HepG2 (cell line): Measurements from ENCODE around the gene AMY1C. TPM values are rescaled to one million over a fixed set of nuclear protein-coding genes. Genes with fewer than 3 reads are reported as not detected.

Source experiments
- ATAC-seq: fragments of 200-7000 bp; cut with Tn5 transposase; 3 replicates; pipeline ENCODE4 v1.9.1; 2020; ENCODE audit warnings: mild to moderate bottlenecking, moderate library complexity
- BruUV-seq: library from RNA; stranded (reverse); fragments of 400-500 nt; replicated peaks from 2 replicates; lab custom pipeline; 2021; lab: Mats Ljungman, UMichigan
- CTCF ChIA-PET: fragments of 300-600 bp; formaldehyde crosslinking; extraction: SDS; loops from one replicate; lab custom pipeline; 2021; ENCODE audit warnings: low total read pairs, inconsistent platforms, low intra/inter-chr PET ratio; lab: Yijun Ruan, JAX
- POLR2A ChIA-PET: fragments of 350-600 bp; sonication (Branson Sonifier 250); formaldehyde crosslinking; loops from one replicate; lab custom pipeline; 2020; ENCODE audit warnings: antibody characterized with exemption, inconsistent platforms; lab: Yijun Ruan, JAX
- DNase-seq: peaks from one replicate; pipeline ENCODE4 v3.0.0-alpha.2; 2015; ENCODE audit warnings: low spot score
- FAIRE-seq: peaks from 3 replicates; lab custom pipeline; 2011; peaks lifted over from hg19 to GRCh38; lab: Jason Lieb, UNC
- H2AFZ ChIP-seq: one replicate; pipeline ENCODE4 v1.6.1; 2011; ENCODE audit warnings: low read length, inconsistent platforms
- H3K27ac ChIP-seq: fragments of 300-600 bp; 3 replicates; pipeline ENCODE4 v1.8.0; 2011; ENCODE audit warnings: mixed run types, mild to moderate bottlenecking, mixed read lengths, low read length, inconsistent platforms; ENCODE audit not compliant: insufficient read depth; ENCODE audit errors: extremely low read length
- H3K27me3 ChIP-seq, 2 experiments: fragments of 200-600 bp in 1 of 2; 2 replicates in 1 of 2; 3 replicates in 1 of 2; pipeline versions ENCODE4 v1.6.0 to v1.8.0; 2011; ENCODE audit warnings: low read length in 2 of 2, mild to moderate bottlenecking in 2 of 2, moderate library complexity in 2 of 2, inconsistent platforms in 1 of 2; ENCODE audit not compliant: insufficient read depth in 2 of 2, control insufficient read depth in 1 of 2
- H3K36me3 ChIP-seq, 2 experiments: fragments of 200-600 bp in 1 of 2; replicated peaks in 1 of 2; 2 replicates in 1 of 2; 3 replicates in 1 of 2; pipeline versions ENCODE4 v1.5.1 to v1.8.0; 2011; ENCODE audit warnings: low read length in 2 of 2, inconsistent platforms in 1 of 2; ENCODE audit not compliant: insufficient read depth in 2 of 2, control insufficient read depth in 1 of 2
- H3K4me1 ChIP-seq: 2 replicates; pipeline ENCODE4 v1.5.1; 2012; ENCODE audit warnings: low read length, inconsistent platforms; ENCODE audit not compliant: insufficient read depth
- H3K4me2 ChIP-seq: 2 replicates; pipeline ENCODE4 v1.6.0; 2011; ENCODE audit warnings: low read depth, low read length, inconsistent platforms
- H3K4me3 ChIP-seq, 3 experiments: fragments of 200-600 bp in 1 of 3; sonication (generic), shearing (Covaris generic) in 1 of 3; replicated peaks in 1 of 3; 2 replicates each; pipeline ENCODE4 v1.5.1; 2011 to 2016; ENCODE audit warnings: low read length in 3 of 3, inconsistent platforms in 2 of 3, low read depth in 2 of 3, mild to moderate bottlenecking in 2 of 3, control low read depth in 1 of 3, mixed read lengths in 1 of 3; ENCODE audit not compliant: insufficient read depth in 1 of 3
- H3K79me2 ChIP-seq: one replicate; pipeline ENCODE4 v1.6.1; 2011; ENCODE audit warnings: low read length, inconsistent platforms; ENCODE audit not compliant: insufficient read depth
- H3K9ac ChIP-seq: 2 replicates; pipeline ENCODE4 v1.6.0; 2011; ENCODE audit warnings: mild to moderate bottlenecking, low read depth, low read length, inconsistent platforms; ENCODE audit not compliant: insufficient read depth
- H3K9me3 ChIP-seq: 2 replicates; pipeline ENCODE4 v1.5.1; 2012; ENCODE audit warnings: mild to moderate bottlenecking, low read length
- H4K20me1 ChIP-seq: 2 replicates; pipeline ENCODE4 v1.6.0; 2011; ENCODE audit warnings: inconsistent platforms, mild to moderate bottlenecking, low read length, moderate library complexity; ENCODE audit not compliant: insufficient read depth
- HIVEP1 ChIP-seq: sonication (generic); formaldehyde crosslinking; IDR thresholded peaks from 2 replicates; pipeline ENCODE4 v1.4.0; 2020; ENCODE audit warnings: mild to moderate bottlenecking, missing genetic modification reagents
- NFATC3 ChIP-seq: sonication (generic); formaldehyde crosslinking; IDR thresholded peaks from 2 replicates; pipeline ENCODE4 v1.5.1; 2020; ENCODE audit warnings: mild to moderate bottlenecking, missing genetic modification reagents
- SYNCRIP ChIP-seq: fragments of 200-400 bp; formaldehyde crosslinking; IDR thresholded peaks from 2 replicates; pipeline ENCODE4 v1.6.1; 2018; ENCODE audit warnings: mild to moderate bottlenecking, low read depth, low read length; ENCODE audit not compliant: insufficient read depth
- ZNF563 ChIP-seq: sonication (generic); formaldehyde crosslinking; IDR thresholded peaks from 2 replicates; pipeline ENCODE4 v1.8.0; 2022; ENCODE audit warnings: mild to moderate bottlenecking, moderate library complexity, missing genetic modification reagents
- ZNF713 ChIP-seq: sonication (generic); formaldehyde crosslinking; IDR thresholded peaks from 2 replicates; pipeline ENCODE4 v1.4.0; 2020; ENCODE audit warnings: mild to moderate bottlenecking, missing genetic modification reagents
- ZNF770 ChIP-seq: sonication (generic); formaldehyde crosslinking; IDR thresholded peaks from 2 replicates; pipeline ENCODE4 v1.5.0; 2020; ENCODE audit warnings: mild to moderate bottlenecking, missing genetic modification reagents
- in situ Hi-C: cut with HindIII; loops from 2 replicates; pipeline ENCODE4 v1.10.0; 2017; ENCODE audit warnings: low pct_unique_long_range_greater_than_20kb; ENCODE audit not compliant: extremely low pct_ligation_motif_present
- intact Hi-C: fragments of 100-400 bp; cut with micrococcal nuclease; formaldehyde crosslinking; loops from one replicate; pipeline ENCODE4 v1.10.0; 2022; ENCODE audit not compliant: unreplicated experiment
- polyA plus RNA-seq, 8 experiments: library from polyadenylated mRNA; depleted of rRNA in 3 of 8; stranded (reverse) in 7 of 8; unstranded in 1 of 8; fragments of >200 nt; fragmentation: Illumina TruSeq in 4 of 8; extraction: Trizol in 4 of 8; gene quantifications; 2 replicates each; pipeline versions ENCODE4 v1.2.1 to v1.2.3, GENCODE V29; 2011 to 2016; ENCODE audit warnings: low read depth in 4 of 8, missing spikeins in 1 of 8, mixed read lengths in 1 of 8; ENCODE audit not compliant: insufficient read depth in 1 of 8
- total RNA-seq, 5 experiments: library from RNA; depleted of rRNA; stranded (reverse); fragments of >200 nt; fragmentation: Illumina TruSeq; extraction: Trizol; gene quantifications; 2 replicates each; pipeline ENCODE4 v1.2.3, GENCODE V29; 2016; ENCODE audit warnings: low read depth in 1 of 5
- TF ChIP-seq, protein P1 (sequence below): sonication (generic); formaldehyde crosslinking; conservative IDR thresholded peaks from 2 replicates; pipeline ENCODE4 v1.4.0; 2020; ENCODE audit warnings: missing genetic modification reagents

The AMY1C gene
- total and polyA plus RNA-seq, 2 of the 13 experiments (the other 11 are each of a cell fraction or from before 2014, with no cell fraction given) = not detected

DNA sequence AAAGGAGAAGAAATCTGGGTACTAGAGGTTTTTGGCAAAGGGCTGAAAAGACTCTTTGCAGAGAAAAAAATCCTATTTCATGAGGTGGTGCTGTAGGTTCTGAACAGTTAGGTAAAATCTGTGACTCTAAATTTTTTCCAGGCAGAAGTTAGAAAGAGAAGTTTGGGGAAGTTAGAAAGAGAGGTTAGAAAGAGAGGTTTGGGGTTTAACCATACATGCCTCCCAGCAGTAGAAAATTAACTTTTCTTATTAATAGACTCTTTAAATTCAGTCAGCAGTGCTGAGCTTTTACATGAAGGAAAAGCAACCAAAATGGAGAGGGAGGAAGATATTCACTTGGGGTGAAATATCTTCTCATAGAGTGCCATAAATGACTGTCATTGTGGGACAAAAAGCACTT is 12.2 kb downstream of the AMY1C start:
- FAIRE-seq (no peak), DNase-seq (no peak), ATAC-seq (no peak)
- in situ Hi-C loops = no loop called here
- H3K9ac ChIP-seq = no peak overlapping the region
- no peaks in the 10 kb centered on the region for H3K27me3 ChIP-seq
- H3K9me3 ChIP-seq = peaks cover 16% of the 10 kb centered on the region; the same call in 1 of the 2 replicates
- TF ChIP-seq, protein P1, sequence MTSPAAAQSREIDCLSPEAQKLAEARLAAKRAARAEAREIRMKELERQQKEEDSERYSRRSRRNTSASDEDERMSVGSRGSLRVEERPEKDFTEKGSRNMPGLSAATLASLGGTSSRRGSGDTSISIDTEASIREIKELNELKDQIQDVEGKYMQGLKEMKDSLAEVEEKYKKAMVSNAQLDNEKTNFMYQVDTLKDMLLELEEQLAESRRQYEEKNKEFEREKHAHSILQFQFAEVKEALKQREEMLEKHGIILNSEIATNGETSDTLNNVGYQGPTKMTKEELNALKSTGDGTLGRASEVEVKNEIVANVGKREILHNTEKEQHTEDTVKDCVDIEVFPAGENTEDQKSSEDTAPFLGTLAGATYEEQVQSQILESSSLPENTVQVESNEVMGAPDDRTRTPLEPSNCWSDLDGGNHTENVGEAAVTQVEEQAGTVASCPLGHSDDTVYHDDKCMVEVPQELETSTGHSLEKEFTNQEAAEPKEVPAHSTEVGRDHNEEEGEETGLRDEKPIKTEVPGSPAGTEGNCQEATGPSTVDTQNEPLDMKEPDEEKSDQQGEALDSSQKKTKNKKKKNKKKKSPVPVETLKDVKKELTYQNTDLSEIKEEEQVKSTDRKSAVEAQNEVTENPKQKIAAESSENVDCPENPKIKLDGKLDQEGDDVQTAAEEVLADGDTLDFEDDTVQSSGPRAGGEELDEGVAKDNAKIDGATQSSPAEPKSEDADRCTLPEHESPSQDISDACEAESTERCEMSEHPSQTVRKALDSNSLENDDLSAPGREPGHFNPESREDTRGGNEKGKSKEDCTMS (CRISPR knock-in tag) = no peak
- TF ChIP-seq HIVEP1 = no peak
- no peak for TF ChIP-seq ZNF713
- TF ChIP-seq SYNCRIP = no peak
- no peak for TF ChIP-seq ZNF770 (CRISPR knock-in tag)
- TF ChIP-seq NFATC3 = no peak
- no peak for TF ChIP-seq ZNF563
- H3K4me1 ChIP-seq = no peaks in the 10 kb centered on the region
- no TSS peak for BruUV-seq
- H3K36me3 ChIP-seq = no peaks in the 10 kb centered on the region
- CTCF ChIA-PET = no interaction called here
- H3K27ac ChIP-seq = no peak overlapping the region
- H4K20me1 ChIP-seq = no peaks in the 10 kb centered on the region
- intact Hi-C loops = no loop called here
- H3K4me2 ChIP-seq = no peak overlapping the region
- POLR2A ChIA-PET = no interaction called here
- H3K4me3 ChIP-seq = no peak overlapping the region
- no peaks in the 10 kb centered on the region for H3K79me2 ChIP-seq
- H2AFZ ChIP-seq = no peak overlapping the region
